GM12874 (cell line): Measurements from ENCODE around the gene PRLR.

ENCODE experiments used
- TF ChIP-seq, protein P1 (sequence below): IDR thresholded peaks from 2 replicates; pipeline ENCODE4 v1.5.1; 2011; ENCODE audit warnings: low read depth, mild to moderate bottlenecking, control low read depth, low read length, moderate library complexity; ENCODE audit not compliant: insufficient read depth

Gene PRLR

DNA sequence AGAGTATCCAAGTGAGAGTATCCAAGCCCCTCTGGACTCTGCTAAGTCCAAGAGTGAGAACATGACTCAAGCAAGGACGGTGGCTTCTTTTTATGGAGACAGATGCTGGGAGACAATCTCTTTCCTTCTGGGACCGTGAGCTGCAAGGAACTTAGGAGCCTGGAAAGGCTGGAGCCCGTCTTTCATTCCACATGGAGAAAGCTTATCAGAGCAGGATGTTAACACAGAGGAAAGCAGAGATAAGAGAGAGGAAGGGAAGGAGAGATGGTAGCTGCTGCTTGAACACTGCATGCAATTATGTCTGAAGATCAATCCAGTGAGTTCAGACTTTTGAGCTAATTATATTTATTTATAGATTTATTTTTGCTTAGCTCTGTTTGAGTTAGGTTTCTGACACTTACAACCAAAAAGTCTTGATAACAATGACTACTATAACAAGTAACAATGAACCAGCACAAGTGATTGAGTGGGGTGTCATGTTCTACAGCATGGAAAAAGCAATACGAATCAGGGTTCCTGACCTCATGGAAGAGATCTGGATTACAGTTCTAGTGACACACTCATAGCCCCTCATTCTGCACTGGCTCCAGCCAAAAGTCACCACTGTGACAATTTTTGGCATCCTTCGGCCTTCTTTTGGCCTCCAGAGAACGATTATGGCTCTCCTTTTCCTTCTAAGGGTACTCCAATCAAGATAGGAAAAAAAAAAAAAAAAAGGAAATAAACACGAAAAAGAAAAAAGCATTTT, 71.5 kb downstream of the PRLR start:
- TF ChIP-seq, protein P1, sequence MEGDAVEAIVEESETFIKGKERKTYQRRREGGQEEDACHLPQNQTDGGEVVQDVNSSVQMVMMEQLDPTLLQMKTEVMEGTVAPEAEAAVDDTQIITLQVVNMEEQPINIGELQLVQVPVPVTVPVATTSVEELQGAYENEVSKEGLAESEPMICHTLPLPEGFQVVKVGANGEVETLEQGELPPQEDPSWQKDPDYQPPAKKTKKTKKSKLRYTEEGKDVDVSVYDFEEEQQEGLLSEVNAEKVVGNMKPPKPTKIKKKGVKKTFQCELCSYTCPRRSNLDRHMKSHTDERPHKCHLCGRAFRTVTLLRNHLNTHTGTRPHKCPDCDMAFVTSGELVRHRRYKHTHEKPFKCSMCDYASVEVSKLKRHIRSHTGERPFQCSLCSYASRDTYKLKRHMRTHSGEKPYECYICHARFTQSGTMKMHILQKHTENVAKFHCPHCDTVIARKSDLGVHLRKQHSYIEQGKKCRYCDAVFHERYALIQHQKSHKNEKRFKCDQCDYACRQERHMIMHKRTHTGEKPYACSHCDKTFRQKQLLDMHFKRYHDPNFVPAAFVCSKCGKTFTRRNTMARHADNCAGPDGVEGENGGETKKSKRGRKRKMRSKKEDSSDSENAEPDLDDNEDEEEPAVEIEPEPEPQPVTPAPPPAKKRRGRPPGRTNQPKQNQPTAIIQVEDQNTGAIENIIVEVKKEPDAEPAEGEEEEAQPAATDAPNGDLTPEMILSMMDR = no peak

DNA sequence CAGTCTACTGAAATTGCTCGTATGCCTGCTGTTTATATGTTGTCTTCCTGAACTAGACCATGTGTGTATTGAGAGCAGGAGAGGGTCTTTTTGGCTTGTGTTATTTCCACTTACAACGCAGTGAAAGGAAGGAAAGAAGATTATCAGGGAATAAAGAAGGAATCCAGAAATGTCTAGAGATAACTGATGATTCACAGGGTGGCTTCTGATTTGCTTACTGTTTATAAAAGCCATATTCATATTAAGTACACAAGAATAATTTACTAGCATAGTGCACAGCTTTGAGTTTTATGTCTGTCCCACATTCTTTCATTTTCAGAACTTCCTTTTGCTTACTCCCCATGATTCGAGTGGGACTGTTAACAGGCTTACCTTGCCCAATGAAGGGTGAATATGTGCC, 72.1 kb downstream of the PRLR start:
- TF ChIP-seq, protein P1 = no peak

DNA sequence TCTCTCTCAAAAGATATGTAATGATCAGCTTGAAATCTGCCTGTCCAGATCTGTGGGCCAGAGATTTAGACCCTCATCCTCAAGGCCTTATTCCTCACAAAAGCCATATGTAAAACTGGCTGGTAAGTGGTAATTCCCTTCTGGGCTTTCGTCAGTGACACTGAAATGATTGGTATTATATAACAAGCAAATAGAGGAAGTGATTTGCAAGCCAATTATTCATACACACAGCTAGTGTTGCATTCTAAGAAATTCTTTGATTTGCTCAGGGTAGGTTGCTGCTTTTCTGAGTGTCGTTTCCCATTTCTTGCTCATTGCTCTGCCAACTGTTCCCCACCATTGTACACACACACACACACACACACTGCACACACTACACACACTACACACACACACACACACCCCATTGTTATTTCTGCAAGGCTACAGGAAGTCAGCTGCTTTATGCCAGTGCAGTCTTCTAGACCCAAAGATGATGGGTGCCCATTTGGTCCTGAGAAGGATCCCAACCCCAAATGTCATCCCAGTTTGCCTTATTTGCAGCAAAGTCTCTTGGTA, 76.8 kb downstream of the PRLR start:
- TF ChIP-seq, protein P1 = no peak

DNA sequence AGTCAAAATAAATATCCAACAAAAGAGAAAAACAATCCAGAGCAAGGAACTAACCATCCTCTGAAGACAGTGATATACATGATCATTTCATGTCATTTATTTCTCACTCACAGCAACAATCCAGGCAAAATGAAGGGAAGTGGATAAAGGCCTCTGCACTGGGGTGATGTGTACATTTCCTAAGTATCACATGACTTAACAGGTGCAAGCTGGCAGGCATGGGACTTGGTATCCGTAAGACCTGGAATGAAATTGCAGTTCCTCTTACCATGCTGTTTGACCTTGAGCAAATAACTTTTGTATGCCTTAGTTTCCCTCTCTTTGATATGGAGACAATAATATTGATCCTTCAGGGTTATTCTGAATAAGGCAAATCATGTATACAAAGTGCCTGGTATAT, 77.6 kb downstream of the PRLR start:
- TF ChIP-seq, protein P1 = no peak

DNA sequence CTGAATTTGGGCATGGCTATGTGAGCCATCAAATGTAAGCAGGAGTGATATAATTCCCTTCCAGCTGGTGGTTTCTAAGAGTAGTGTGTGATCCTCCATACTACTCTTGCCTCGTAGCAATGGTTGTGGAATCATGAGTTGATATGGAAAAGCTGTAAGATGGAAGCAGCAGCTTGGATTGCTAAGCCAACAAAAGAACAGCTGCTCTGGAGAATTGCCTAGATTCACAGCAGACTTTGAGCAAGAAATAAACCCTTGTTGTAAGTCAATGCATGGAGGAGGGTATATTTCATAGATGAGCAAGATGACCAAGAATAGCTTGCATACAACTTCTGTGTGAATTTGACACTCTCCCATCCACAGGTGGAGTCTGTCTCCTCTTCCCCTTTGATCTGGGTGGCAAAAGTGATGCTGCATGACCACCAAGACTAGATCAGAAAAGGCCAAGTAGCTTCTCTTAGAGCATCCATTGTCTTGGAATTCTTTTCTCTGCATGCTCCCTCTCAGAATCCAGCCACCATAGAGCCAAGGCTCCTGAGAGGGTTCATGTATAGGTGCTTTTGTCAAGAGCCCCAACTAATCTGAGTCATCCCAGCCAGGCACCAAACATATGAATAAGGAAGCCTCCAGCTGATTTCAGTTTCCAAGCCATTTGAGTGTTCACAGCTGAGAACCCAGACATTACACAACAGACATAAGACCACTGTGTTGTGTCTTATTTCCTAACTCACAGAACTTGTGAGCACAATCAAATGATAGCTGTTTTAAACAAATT, 79.0 kb downstream of the PRLR start:
- TF ChIP-seq, protein P1 = no peak

DNA sequence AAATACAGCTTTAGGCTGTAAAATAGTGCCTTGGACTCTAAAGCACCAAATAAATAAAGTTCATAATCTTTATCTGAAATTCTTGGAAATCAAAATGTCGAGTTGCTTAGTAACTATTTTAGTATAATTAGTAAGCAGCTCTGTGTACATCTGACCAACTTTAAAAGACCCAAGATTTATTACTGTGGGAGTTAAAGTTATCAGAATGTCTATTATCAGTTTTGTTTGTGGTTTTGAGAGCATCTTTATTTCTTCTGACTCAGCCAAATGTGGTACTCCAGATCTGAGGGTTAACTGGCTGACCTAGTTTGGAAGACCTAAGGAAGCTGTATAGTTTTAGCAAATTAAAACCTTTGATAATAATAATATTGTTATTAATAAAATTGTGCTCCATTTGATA, 81.2 kb downstream of the PRLR start:
- TF ChIP-seq, protein P1 = no peak

DNA sequence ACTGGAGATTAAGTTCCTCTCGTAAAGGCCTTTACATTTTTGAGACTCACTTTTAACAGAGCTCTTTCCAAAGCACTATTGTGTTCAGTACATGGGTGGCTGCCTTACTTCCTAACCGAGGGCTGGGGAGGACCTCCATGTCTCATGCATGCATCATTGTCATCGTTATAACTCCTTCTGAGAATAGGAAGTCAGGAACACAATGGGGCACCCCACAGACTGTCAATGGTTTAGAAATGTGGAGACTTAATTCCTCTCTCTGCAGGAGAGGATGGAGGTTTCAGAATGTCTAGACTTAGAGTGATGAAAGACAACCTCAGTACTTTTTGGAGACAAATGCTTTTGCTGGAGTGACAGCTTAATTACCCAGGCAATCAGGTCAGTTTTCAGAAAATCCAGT, 83.9 kb downstream of the PRLR start:
- TF ChIP-seq, protein P1 = no peak
